Measurements from ENCODE around the gene SLC17A8. TPM values are rescaled to one million over a fixed set of nuclear protein-coding genes. Genes with fewer than 3 reads are reported as not detected.
"Not testable (repeated sequence)": the region's sequence is repeated elsewhere in the genome, so short reads cannot be mapped to it uniquely, and the experiment has no call there.

The SLC17A8 gene
- total and polyA plus RNA-seq, 5 donors = 0.02 to 0.09 TPM; not detected in 3

DNA sequence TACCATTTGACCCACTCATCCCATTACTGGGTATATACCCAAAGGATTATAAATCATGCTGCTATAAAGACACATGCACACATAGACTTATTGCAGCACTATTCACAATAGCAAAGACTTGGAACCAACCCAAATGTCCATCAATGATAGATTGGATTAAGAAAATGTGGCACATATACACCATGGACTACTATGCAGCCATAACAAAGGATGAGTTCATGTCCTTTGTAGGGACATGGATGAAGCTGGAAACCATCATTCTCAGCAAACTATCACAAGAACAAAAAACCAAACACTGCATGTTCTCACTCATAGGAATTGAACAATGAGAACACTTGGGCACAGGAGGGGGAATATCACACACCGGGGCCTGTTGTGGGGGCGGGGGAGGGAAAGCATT, 14.0 kb upstream of the SLC17A8 start:
- H3K9me3 ChIP-seq (ENCODE audit: control insufficient read depth, low read length); DNase-seq; H3K27me3 ChIP-seq (ENCODE audit: control insufficient read depth, insufficient read depth); ATAC-seq; H3K4me1 ChIP-seq (ENCODE audit: control insufficient read depth, insufficient read depth, low read length); H3K27ac ChIP-seq (ENCODE audit: low read length); H3K4me3 ChIP-seq (ENCODE audit: low read length): not testable (repeated sequence)
- 98% methylated on average over 2 of the region's 2 CpGs for WGBS
- intact Hi-C loops (cut with DNase I) = loop anchor here in 2 of 4 donors (10.0 kb wide), 1 partner anchor 212 kb away; no protein-coding TSS in a partner anchor

DNA sequence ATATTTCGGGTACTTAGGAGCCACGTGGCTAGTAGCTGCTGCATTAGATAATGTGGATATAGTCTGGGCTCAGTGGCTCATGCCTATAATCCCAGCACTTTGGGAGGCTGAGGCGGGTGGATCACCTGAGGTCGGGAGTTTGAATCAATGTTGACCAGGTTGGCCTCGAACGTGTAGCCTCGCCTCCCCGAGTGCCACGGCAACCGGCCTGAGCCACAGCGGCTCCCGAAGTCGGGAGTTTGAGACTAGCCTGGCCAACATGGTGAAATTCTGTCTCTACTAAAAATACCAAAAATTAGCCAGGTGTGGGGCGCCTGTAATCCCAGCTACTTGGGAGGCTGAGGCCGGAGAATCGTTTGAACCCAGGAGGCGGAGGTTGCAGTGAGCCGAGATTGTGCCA, 12.5 kb upstream of the SLC17A8 start:
- not testable (repeated sequence) for H3K27me3 ChIP-seq (ENCODE audit: control insufficient read depth, insufficient read depth); H3K27ac ChIP-seq (ENCODE audit: low read length); ATAC-seq; DNase-seq; H3K4me1 ChIP-seq (ENCODE audit: control insufficient read depth, insufficient read depth, low read length); H3K4me3 ChIP-seq (ENCODE audit: low read length); H3K9me3 ChIP-seq (ENCODE audit: control insufficient read depth, low read length)
- 92% methylated on average over 18 of the region's 18 CpGs for WGBS
- intact Hi-C loops (cut with DNase I) = loop anchor here in 2 of 4 donors (10.0 kb wide), 1 partner anchor 210 kb away; no protein-coding TSS in a partner anchor

DNA sequence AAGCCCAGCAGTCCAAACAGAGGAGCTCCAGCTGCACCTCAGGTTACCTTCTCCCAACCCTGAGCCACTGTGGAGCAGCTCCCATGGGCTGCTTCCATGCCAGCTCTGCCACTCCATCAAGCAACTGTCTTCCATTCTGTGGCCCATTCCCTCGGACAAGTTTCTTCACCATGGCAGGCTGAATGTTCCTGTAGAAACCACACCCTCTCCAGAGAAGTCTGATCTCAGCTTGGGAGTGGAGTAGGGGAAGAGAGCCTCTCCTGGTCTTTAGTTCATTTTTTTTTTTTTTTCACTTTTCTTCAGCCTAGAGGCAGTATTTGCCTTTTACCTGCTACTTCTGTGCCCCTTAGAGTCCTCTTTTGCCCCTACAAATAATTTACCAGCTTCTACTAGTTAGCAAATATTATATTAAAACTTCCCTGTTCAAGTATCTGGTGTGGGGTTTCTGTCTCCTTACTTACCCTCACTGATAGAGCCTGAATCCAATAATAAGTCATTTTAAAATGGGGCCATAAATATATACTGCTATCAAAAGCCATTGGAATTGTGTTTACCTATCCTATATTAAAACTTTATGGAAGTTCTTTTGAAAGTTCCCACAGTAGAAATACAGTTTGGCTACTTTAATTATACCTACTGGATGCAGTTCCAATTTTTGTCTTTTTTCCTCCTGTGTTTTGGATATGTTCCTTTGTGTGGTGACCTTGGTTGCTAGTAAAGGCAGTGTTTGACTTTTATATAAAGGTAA, 11.7 kb upstream of the SLC17A8 start:
- ATAC-seq = no peak
- no peak for DNase-seq
- H3K27ac ChIP-seq (ENCODE audit: low read length) = no peak overlapping the region
- no peaks in the 10 kb centered on the region for H3K27me3 ChIP-seq (ENCODE audit: control insufficient read depth, insufficient read depth)
- H3K4me1 ChIP-seq (ENCODE audit: control insufficient read depth, insufficient read depth, low read length) = no peaks in the 10 kb centered on the region
- no peaks in the 10 kb centered on the region for H3K9me3 ChIP-seq (ENCODE audit: control insufficient read depth, low read length)
- WGBS = 51% methylated on average over 1 of the region's 1 CpG
- H3K4me3 ChIP-seq (ENCODE audit: low read length) = no peak overlapping the region
- intact Hi-C loops (cut with DNase I) = loop anchor here in 2 of 4 donors (5.0 to 10.0 kb wide), 2 partner anchors 210 to 397 kb away; no protein-coding TSS in a partner anchor

DNA sequence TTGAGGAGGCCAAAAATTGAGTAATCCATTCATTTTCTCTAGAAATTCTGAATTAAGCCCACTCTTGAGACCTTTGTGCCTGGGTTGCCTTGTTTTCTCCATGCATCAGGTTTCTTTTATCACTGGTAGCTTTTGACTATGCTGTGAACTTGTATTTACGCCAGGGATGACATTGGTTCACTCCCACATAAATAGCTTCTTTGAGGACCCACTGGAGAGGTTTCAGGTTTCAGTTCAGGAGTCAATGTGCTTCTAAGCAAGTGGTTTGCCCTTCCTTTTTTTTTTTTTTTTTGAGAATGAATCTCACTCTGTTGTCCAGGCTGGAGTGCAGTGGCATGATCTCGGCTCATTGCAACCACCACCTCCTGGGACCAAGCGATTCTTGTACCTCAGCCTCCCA, 10.2 kb upstream of the SLC17A8 start:
- Histone ChIP-seq H3K4me3 (ENCODE audit: low read length) (no peak overlapping the region), H3K27ac (ENCODE audit: low read length) (no peak overlapping the region), H3K4me1 (ENCODE audit: control insufficient read depth, insufficient read depth, low read length) (no peaks in the 10 kb centered on the region), H3K27me3 (ENCODE audit: control insufficient read depth, insufficient read depth) (no peaks in the 10 kb centered on the region), H3K9me3 (ENCODE audit: control insufficient read depth, low read length) (no peaks in the 10 kb centered on the region)
- no peak for ATAC-seq
- WGBS = 83% methylated on average over 3 of the region's 3 CpGs
- intact Hi-C loops (cut with DNase I) = loop anchor here in 2 of 4 donors (5.0 to 10.0 kb wide), 2 partner anchors 208 to 396 kb away; no protein-coding TSS in a partner anchor
- no peak for DNase-seq

DNA sequence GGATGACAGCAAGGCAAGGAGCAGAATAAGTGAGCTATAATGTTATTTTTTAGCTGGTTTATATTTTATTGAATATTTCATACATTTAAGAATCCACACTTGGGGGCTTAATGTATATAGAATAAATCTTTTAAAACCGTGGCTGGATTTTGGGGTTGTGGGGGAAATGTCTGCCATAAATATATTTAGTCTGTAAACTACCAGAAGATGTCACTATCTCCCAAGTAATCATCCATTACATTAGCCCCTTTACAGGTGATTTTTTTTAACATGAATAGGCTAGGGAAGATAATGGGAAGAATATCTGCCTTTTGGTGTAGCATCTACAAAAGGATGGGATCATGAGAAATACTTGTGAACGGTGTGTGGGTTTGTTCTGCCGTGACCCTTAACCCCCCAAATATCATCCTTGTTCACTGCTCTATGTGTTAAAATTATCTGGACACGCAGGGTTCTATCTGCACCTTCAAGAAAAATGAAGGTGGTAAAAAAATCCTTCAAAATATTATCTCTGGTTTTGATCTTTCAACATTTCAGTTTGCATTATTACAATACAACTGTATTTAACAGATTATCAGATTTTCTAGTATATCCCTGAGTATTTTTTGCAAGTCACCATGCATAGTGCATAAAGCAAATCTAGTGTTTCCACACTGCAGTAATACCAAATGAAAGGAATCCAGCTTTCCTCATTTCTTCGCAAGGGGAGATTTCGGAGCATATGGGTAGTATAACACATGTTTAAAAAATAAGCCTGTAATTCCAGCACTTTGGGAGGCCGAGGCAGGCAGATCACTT, 8.0 kb upstream of the SLC17A8 start:
- ATAC-seq (peak in 1 of 2 donors; percentile 11), DNase-seq (no peak)
- WGBS = 73% methylated on average over 7 of the region's 7 CpGs
- Histone ChIP-seq H3K4me3 (ENCODE audit: low read length) (no peak overlapping the region), H3K4me1 (ENCODE audit: control insufficient read depth, insufficient read depth, low read length) (no peaks in the 10 kb centered on the region), H3K9me3 (ENCODE audit: control insufficient read depth, low read length) (no peaks in the 10 kb centered on the region), H3K27ac (ENCODE audit: low read length) (no peak overlapping the region), H3K27me3 (ENCODE audit: control insufficient read depth, insufficient read depth) (no peaks in the 10 kb centered on the region)
- intact Hi-C loops (cut with DNase I) = loop anchor here in 2 of 4 donors (5.0 to 10.0 kb wide), 2 partner anchors 206 to 393 kb away; no protein-coding TSS in a partner anchor

DNA sequence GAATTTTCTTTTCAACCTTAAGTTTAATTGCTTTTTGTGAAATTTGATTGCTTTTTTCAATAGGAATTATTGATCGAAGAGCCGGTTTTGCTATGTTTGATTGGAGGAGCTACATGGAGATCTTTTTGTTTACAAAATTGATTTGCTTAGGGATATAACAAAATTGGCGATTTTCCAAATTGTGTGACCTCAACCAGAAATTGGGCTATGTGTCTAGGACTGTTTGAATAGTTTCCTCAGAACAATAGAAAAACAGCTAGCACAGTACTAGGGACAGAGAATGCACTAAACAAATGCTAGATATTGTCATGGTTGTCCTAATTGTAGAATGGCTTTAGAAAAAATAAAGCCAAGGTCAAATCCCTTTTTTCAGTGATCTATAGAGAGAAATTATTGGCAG, 2.4 kb downstream of the SLC17A8 start:
- intact Hi-C loops (cut with DNase I) = no loop called here
- ATAC-seq (no peak), DNase-seq (no peak)
- Histone ChIP-seq H3K4me3 (ENCODE audit: low read length) (no peak overlapping the region), H3K27me3 (ENCODE audit: control insufficient read depth, insufficient read depth) (no peaks in the 10 kb centered on the region), H3K27ac (ENCODE audit: low read length) (no peak overlapping the region), H3K4me1 (ENCODE audit: control insufficient read depth, insufficient read depth, low read length) (no peaks in the 10 kb centered on the region), H3K9me3 (ENCODE audit: control insufficient read depth, low read length) (no peaks in the 10 kb centered on the region)
- WGBS = 69% methylated on average over 3 of the region's 3 CpGs

DNA sequence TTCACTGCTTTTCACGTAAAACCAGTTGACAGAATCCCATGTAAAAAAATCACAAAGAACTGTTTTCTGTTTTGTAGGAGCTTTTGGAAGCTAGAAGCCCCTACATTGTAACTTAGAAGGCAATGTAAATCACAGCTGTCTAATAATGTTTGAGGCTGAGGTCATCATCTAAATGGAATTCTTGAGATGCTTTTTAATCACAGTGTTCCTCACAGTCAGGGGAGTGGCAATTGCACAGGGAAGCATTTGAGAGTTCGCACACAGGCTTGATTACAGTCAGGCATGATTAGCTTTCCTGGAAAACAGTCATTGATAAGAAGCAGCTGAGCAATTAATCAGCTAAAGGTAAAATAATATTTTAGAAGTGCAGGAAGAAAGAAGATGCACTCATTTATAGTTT, 2.9 kb downstream of the SLC17A8 start:
- intact Hi-C loops (cut with DNase I) = no loop called here
- no peak for ATAC-seq
- H3K4me1 ChIP-seq (ENCODE audit: control insufficient read depth, insufficient read depth, low read length) = no peaks in the 10 kb centered on the region

DNA sequence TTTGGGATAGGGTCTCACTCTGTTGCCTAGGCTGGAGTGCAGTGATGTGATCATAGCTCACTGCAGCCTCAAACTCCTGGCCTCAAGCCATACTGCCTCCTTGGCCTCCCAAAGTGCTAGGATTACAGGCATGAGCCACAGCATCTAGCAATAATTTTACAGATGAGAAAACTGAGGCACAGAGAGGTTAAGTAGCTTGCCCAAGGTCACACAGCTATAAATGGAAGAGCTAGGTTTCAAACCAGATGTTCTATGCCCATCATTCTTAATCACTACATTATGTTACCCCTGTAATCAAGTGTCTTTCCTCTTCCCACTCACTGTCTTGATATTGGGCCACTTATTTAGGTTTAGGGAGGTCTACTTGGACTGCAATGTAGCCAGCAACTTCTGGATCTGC, 3.6 kb downstream of the SLC17A8 start:
- no peak for DNase-seq
- no peaks in the 10 kb centered on the region for H3K27me3 ChIP-seq (ENCODE audit: control insufficient read depth, insufficient read depth)
- no peak for ATAC-seq
- intact Hi-C loops (cut with DNase I) = no loop called here
- H3K9me3 ChIP-seq (ENCODE audit: control insufficient read depth, low read length) = no peaks in the 10 kb centered on the region
- no peak overlapping the region for H3K27ac ChIP-seq (ENCODE audit: low read length)
- H3K4me1 ChIP-seq (ENCODE audit: control insufficient read depth, insufficient read depth, low read length) = no peaks in the 10 kb centered on the region
- no peak overlapping the region for H3K4me3 ChIP-seq (ENCODE audit: low read length)

More for the DNA sequence above, 2.9 kb downstream of the SLC17A8 start:
- 47% methylated on average over 2 of the region's 2 CpGs for WGBS
- Histone ChIP-seq H3K4me3 (ENCODE audit: low read length) (no peak overlapping the region), H3K27ac (ENCODE audit: low read length) (no peak overlapping the region), H3K27me3 (ENCODE audit: control insufficient read depth, insufficient read depth) (no peaks in the 10 kb centered on the region), H3K9me3 (ENCODE audit: control insufficient read depth, low read length) (no peaks in the 10 kb centered on the region)
- no peak for DNase-seq

DNA sequence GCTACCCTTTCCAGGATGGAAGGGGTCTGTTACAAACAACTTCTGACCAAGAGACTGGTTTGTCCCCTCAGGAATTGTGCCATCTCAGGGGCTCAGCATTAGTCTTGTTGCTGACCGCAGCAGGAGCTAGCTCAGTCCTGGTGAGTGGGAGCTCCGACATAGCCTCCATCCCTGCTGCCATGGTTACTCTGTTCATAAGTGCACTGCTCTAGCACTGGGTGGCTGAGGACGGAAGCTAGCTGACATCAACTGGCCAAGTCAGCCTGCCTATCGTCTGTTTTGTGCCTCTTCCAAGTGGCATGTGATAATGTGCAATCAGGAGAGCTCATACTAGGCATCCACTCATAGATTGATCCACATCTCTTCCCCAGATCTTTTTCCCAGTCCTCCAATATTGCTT, 7.5 kb downstream of the SLC17A8 start:
- no peaks in the 10 kb centered on the region for H3K27me3 ChIP-seq (ENCODE audit: control insufficient read depth, insufficient read depth)
- 83% methylated on average over 4 of the region's 4 CpGs for WGBS
- intact Hi-C loops (cut with DNase I) = no loop called here
- ATAC-seq (no peak), DNase-seq (no peak)
- no peak overlapping the region for H3K27ac ChIP-seq (ENCODE audit: low read length)
- H3K9me3 ChIP-seq (ENCODE audit: control insufficient read depth, low read length) = no peaks in the 10 kb centered on the region
- no peak overlapping the region for H3K4me3 ChIP-seq (ENCODE audit: low read length)
- H3K4me1 ChIP-seq (ENCODE audit: control insufficient read depth, insufficient read depth, low read length) = no peaks in the 10 kb centered on the region

DNA sequence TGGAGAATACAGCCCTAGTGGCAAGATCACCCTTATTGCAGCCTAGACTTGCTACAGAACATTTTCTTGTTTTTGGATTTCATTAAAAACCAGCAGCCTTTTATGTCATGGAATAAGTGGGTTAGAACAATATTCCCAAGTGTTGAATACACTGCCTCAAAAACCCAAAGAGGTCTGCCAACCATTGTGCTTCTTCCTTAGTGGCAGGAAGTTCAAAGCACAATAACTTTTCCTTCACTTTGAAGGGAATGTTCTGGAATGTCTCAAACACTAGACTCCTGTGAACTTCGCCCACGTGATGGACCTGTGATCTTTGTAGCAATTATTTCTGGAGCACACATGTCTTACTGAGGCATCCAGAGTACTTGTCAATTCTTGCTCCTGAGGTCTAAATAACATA, 8.5 kb downstream of the SLC17A8 start:
- peak; percentile 64 to 96 for ATAC-seq
- WGBS = 57% methylated on average over 2 of the region's 2 CpGs
- Histone ChIP-seq H3K9me3 (ENCODE audit: control insufficient read depth, low read length) (no peaks in the 10 kb centered on the region), H3K4me1 (ENCODE audit: control insufficient read depth, insufficient read depth, low read length) (no peaks in the 10 kb centered on the region), H3K27me3 (ENCODE audit: control insufficient read depth, insufficient read depth) (no peaks in the 10 kb centered on the region), H3K27ac (ENCODE audit: low read length) (no peak overlapping the region), H3K4me3 (ENCODE audit: low read length) (no peak overlapping the region)
- intact Hi-C loops (cut with DNase I) = no loop called here
- DNase-seq = no peak

DNA sequence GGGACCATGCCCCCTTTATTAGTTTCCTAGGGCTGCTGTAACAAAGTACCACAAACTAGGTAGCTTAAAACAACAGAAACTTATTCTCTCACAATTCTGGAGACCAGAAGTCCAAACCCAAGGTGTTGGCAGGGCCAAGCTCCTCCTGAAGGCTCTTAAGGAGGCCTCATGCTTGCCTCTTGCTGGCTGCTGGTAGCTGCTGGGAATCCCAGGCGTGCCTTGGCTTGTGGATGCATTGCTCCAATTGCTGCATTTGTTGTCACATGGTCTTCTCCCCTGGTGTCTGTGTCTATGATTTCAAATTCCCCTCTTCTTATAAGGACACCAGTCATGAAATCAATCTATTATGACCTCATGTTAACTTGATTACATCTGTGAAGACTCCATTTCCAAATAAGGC, 11.2 kb downstream of the SLC17A8 start:
- ATAC-seq (no peak), DNase-seq (no peak)
- Histone ChIP-seq H3K4me3 (ENCODE audit: low read length) (no peak overlapping the region), H3K4me1 (ENCODE audit: control insufficient read depth, insufficient read depth, low read length) (no peaks in the 10 kb centered on the region), H3K27ac (ENCODE audit: low read length) (no peak overlapping the region), H3K27me3 (ENCODE audit: control insufficient read depth, insufficient read depth) (no peaks in the 10 kb centered on the region), H3K9me3 (ENCODE audit: control insufficient read depth, low read length) (no peaks in the 10 kb centered on the region)
- 98% methylated on average over 1 of the region's 1 CpG for WGBS
- intact Hi-C loops (cut with DNase I) = no loop called here
